Smooth muscle cell (in vitro differentiated cells): Measurements from ENCODE around the gene MICAL1. TPM values are rescaled to one million over a fixed set of nuclear protein-coding genes. Genes with fewer than 3 reads are reported as not detected.

Source experiments
- DNase-seq: peaks from one replicate; lab custom pipeline; 2025; ENCODE audit not compliant: unreplicated experiment; lab: John Stamatoyannopoulos, UW
- H2AFZ ChIP-seq: fragments of 200-600 bp; sonication (generic); 2 replicates; pipeline ENCODE4 v1.6.0; 2016; ENCODE audit warnings: antibody characterized with exemption, low read depth, mild to moderate bottlenecking
- H3F3A ChIP-seq: fragments of 200-600 bp; sonication (generic); 2 replicates; pipeline ENCODE4 v1.6.0; 2017; ENCODE audit warnings: antibody characterized with exemption, low read depth
- H3K27ac ChIP-seq: fragments of 200-600 bp; sonication (generic); 2 replicates; pipeline ENCODE4 v1.5.1; 2016; ENCODE audit warnings: low read depth, mild to moderate bottlenecking
- H3K27me3 ChIP-seq: fragments of 200-600 bp; sonication (generic); 2 replicates; pipeline ENCODE4 v1.6.1; 2016; ENCODE audit warnings: low read depth, mild to moderate bottlenecking
- H3K36me3 ChIP-seq: fragments of 200-600 bp; sonication (generic); 2 replicates; pipeline ENCODE4 v1.5.1; 2016; ENCODE audit warnings: low read depth
- H3K4me1 ChIP-seq: fragments of 200-600 bp; sonication (generic); 2 replicates; pipeline ENCODE4 v1.5.1; 2016; ENCODE audit warnings: low read depth
- H3K4me2 ChIP-seq: fragments of 200-600 bp; sonication (generic); 2 replicates; pipeline ENCODE4 v1.6.0; 2016; ENCODE audit warnings: mild to moderate bottlenecking
- H3K4me3 ChIP-seq: fragments of 200-600 bp; sonication (generic); 2 replicates; pipeline ENCODE4 v1.5.1; 2016; ENCODE audit warnings: mild to moderate bottlenecking
- H3K79me2 ChIP-seq: fragments of 200-600 bp; sonication (generic); 2 replicates; pipeline ENCODE4 v1.6.0; 2016; ENCODE audit warnings: low read depth, mild to moderate bottlenecking
- H3K9ac ChIP-seq: fragments of 200-600 bp; sonication (generic); 2 replicates; pipeline ENCODE4 v1.6.0; 2016; ENCODE audit warnings: low read depth
- H3K9me3 ChIP-seq: fragments of 200-600 bp; sonication (generic); replicated peaks from 2 replicates; pipeline ENCODE4 v1.5.1; 2016; ENCODE audit warnings: low read depth
- H4K20me1 ChIP-seq: fragments of 200-600 bp; sonication (generic); 2 replicates; pipeline ENCODE4 v1.6.0; 2016; ENCODE audit warnings: low read depth
- WGBS: methylation state at CpG from one replicate; pipeline ENCODE4 v1.1.7; 2016; ENCODE audit warnings: low lambda C conversion rate; 5-methylcytosine and 5-hydroxymethylcytosine counted together
- polyA plus RNA-seq: library from polyadenylated mRNA; unstranded; fragments of >200 nt; fragmentation: Nextera tagmentation; extraction: Ambion mirVana; gene quantifications from 2 replicates; pipeline ENCODE4 v1.2.1, GENCODE V29; 2016
- total RNA-seq: library from RNA; depleted of rRNA; stranded (reverse); fragments of >200 nt; gene quantifications from 2 replicates; pipeline ENCODE4 v1.2.3, GENCODE V29; 2014
- TF ChIP-seq, protein P1 (sequence below): fragments of 200-600 bp; sonication (generic); IDR thresholded peaks from 2 replicates; pipeline ENCODE4 v1.5.1; 2017; ENCODE audit warnings: borderline replicate concordance, mild to moderate bottlenecking, antibody characterized with exemption; ENCODE audit not compliant: insufficient read depth, poor library complexity, severe bottlenecking

Gene MICAL1
- total and polyA plus RNA-seq, 2 experiments from 2014 or later = 13.3 to 20.8 TPM

DNA sequence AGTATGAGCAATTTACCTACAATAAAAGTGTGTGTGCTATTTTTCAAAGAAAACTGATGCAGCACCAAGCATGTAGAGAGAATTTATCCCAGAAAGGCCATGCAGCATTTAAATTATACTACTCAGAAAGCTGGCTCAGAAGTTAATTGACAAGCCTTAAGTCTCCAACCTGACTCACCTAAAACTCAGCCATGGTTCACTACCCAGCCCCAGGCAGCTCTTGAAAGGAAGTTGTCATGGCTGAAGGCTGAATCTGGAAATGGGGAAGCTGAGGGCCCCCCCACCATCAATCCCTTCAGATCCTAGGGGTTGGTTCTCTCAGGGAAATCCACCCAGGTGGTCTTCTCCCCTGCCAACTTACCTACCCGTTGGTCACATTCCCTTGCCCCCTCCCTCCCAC, 34.8 kb downstream of the MICAL1 start:
- no peaks in the 10 kb centered on the region for H3K79me2 ChIP-seq
- DNase-seq = no peak
- no peaks in the 10 kb centered on the region for H3K36me3 ChIP-seq
- no peak overlapping the region for H3K4me3 ChIP-seq
- TF ChIP-seq, protein P1, sequence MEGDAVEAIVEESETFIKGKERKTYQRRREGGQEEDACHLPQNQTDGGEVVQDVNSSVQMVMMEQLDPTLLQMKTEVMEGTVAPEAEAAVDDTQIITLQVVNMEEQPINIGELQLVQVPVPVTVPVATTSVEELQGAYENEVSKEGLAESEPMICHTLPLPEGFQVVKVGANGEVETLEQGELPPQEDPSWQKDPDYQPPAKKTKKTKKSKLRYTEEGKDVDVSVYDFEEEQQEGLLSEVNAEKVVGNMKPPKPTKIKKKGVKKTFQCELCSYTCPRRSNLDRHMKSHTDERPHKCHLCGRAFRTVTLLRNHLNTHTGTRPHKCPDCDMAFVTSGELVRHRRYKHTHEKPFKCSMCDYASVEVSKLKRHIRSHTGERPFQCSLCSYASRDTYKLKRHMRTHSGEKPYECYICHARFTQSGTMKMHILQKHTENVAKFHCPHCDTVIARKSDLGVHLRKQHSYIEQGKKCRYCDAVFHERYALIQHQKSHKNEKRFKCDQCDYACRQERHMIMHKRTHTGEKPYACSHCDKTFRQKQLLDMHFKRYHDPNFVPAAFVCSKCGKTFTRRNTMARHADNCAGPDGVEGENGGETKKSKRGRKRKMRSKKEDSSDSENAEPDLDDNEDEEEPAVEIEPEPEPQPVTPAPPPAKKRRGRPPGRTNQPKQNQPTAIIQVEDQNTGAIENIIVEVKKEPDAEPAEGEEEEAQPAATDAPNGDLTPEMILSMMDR = no peak
- H3K9ac ChIP-seq = no peak overlapping the region
- no peaks in the 10 kb centered on the region for H4K20me1 ChIP-seq
- no peaks in the 10 kb centered on the region for H3K4me1 ChIP-seq
- H3K27me3 ChIP-seq = no peaks in the 10 kb centered on the region
- H2AFZ ChIP-seq = no peak overlapping the region
- no peak overlapping the region for H3K4me2 ChIP-seq
- 86% methylated on average over 1 of the region's 1 CpG for WGBS
- H3K9me3 ChIP-seq = no peaks in the 10 kb centered on the region
- no peak overlapping the region for H3K27ac ChIP-seq
- H3F3A ChIP-seq = no peaks in the 10 kb centered on the region

DNA sequence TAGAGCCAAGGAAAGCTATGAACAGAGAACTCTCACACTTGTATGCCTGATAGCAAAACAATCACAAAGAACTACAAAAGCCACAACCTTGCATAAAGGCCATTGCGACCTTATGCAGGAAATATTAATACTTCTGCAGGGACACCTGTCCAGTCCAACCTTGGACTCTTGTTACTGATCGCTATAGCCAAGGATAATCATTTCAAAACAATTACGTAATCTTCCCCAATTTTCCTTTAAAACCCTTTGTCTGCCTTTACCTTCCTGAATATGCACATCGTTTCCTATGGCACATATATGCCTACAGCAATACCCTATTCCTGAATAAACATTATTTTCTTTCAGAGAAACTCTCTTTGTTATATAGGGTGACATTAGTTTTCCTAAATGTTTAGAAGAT, 37.9 kb downstream of the MICAL1 start:
- Histone ChIP-seq H3K4me3 (no peak overlapping the region), H2AFZ (no peak overlapping the region), H4K20me1 (no peaks in the 10 kb centered on the region), H3K27ac (no peak overlapping the region), H3F3A (no peaks in the 10 kb centered on the region), H3K4me1 (no peaks in the 10 kb centered on the region), H3K9me3 (no peaks in the 10 kb centered on the region), H3K36me3 (no peaks in the 10 kb centered on the region), H3K79me2 (no peaks in the 10 kb centered on the region), H3K9ac (no peak overlapping the region), H3K4me2 (no peak overlapping the region), H3K27me3 (no peaks in the 10 kb centered on the region)
- DNase-seq = no peak
- TF ChIP-seq, protein P1 = no peak
- WGBS = 93% methylated on average over 4 of the region's 4 CpGs

DNA sequence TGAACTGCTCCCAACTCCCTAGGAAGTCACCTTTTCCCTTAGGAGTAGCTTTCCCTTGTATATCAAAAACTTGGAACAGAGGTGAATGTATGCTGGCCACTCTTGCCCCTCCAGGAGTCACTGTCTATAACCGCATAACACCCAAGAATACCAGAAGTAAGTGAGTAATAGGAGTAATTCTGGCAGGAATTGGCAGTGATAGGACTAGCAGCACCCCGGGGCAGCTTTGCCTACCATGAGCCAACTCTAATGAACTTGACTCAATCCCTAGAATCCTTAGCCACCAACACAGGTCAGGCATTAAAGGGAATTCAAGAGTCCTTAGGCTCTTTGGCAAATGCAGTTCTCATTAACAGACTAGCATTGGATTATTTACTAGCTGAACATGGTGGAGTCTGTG, 44.5 kb downstream of the MICAL1 start:
- TF ChIP-seq, protein P1 = no peak
- no peak overlapping the region for H3K4me3 ChIP-seq
- no peak overlapping the region for H3K4me2 ChIP-seq
- no peaks in the 10 kb centered on the region for H3K79me2 ChIP-seq
- WGBS = 93% methylated on average over 2 of the region's 2 CpGs
- H3K4me1 ChIP-seq = no peaks in the 10 kb centered on the region
- H3F3A ChIP-seq = no peaks in the 10 kb centered on the region
- no peak overlapping the region for H3K9ac ChIP-seq
- H2AFZ ChIP-seq = no peak overlapping the region
- no peaks in the 10 kb centered on the region for H4K20me1 ChIP-seq
- H3K36me3 ChIP-seq = no peaks in the 10 kb centered on the region
- no peak for DNase-seq
- no peaks in the 10 kb centered on the region for H3K9me3 ChIP-seq
- H3K27ac ChIP-seq = no peak overlapping the region
- H3K27me3 ChIP-seq = no peaks in the 10 kb centered on the region

DNA sequence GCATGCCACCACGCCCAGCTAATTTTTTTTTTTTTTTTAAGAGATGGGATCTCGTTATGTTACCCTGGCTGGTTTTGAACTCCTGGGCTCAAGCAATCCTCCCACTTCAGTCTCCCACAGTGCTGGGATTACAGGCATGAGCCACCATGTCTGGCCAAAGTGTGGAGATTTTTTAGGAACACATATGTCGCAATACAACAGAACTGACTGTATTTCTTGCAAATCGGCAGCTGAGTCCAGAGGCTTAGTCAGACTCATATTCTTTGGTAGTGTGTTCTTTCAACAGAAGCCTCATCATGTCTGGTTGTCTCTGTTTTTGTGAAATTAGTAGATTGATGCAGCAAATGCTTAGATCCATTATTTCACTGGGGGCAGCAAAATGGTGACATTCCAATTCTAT, 49.4 kb downstream of the MICAL1 start:
- Histone ChIP-seq H3K27ac (no peak overlapping the region), H3F3A (no peaks in the 10 kb centered on the region), H3K36me3 (no peaks in the 10 kb centered on the region), H3K4me2 (no peak overlapping the region), H3K27me3 (no peaks in the 10 kb centered on the region), H3K9me3 (no peaks in the 10 kb centered on the region), H3K4me1 (peaks cover 9% of the 10 kb centered on the region), H3K9ac (no peak overlapping the region), H4K20me1 (no peaks in the 10 kb centered on the region), H2AFZ (no peak overlapping the region), H3K4me3 (no peak overlapping the region), H3K79me2 (no peaks in the 10 kb centered on the region)
- DNase-seq = no peak
- 56% methylated on average over 4 of the region's 4 CpGs for WGBS
- TF ChIP-seq, protein P1 = no peak
